ENCODE measurements around the gene OSBPL2. TPM values are rescaled to one million over a fixed set of nuclear protein-coding genes. Genes with fewer than 3 reads are reported as not detected.
A peak's percentile ranks its signal among the peaks of the same experiment; 100 is the strongest.

OSBPL2 gene
- total RNA-seq, 1 donor from 2014 or later, result 28.4 TPM

DNA sequence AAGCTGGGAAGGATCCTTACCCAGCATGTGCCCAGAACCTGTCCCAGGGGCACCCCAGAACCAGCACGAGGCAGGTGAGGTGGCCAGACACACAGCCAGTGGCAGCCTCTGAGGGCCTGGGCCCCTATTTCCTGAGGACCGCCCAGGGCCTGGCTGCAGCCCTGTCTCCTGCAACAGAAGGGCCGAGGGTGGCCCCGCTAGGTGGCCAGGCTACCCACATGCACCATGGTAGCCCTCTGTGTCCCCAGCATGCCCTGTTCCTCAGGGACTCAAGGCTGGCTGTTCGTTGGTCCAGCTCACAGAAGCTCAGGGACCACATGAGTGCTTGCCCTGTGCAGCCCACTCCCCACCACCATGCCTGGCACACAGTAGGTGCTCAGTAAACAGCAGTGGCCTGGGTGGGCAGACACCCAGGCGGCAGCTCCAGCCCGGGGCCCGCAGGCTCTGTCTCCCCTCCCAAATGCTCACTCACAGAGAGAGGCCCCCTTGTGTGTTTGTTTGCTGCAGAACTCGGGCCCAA is 26.5 kb upstream of the OSBPL2 start:
- Histone ChIP-seq H3K4me2 (no peak overlapping the region), H3K4me3 (no peak overlapping the region), H3K9ac (no peak overlapping the region), H4K20me1 (ENCODE audit: low read depth) (peaks cover 3% of the 10 kb centered on the region), H3F3A (ENCODE audit: low read depth) (no peaks in the 10 kb centered on the region), H3K4me1 (peaks cover 5% of the 10 kb centered on the region), H2AFZ (replicated peaks) (no peak overlapping the region), H3K36me3 (no peaks in the 10 kb centered on the region), H3K9me3 (ENCODE audit: low read depth) (no peaks in the 10 kb centered on the region), H3K27ac (no peak overlapping the region), H3K79me2 (ENCODE audit: low read depth) (no peaks in the 10 kb centered on the region), H3K27me3 (peaks cover 22% of the 10 kb centered on the region)
- Mint-ChIP-seq H3K9me3 (no peaks in the 10 kb centered on the region), H3K4me1 (peaks cover 12% of the 10 kb centered on the region), H3K27me3 (ENCODE audit: insufficient read depth, low read depth) (peaks cover 15% of the 10 kb centered on the region), H3K36me3 (no peaks in the 10 kb centered on the region), H3K27ac (no peak overlapping the region), H3K4me3 (no peak overlapping the region)
- no peak for DNase-seq (ENCODE audit: low spot score)
- TF ChIP-seq, protein P1, sequence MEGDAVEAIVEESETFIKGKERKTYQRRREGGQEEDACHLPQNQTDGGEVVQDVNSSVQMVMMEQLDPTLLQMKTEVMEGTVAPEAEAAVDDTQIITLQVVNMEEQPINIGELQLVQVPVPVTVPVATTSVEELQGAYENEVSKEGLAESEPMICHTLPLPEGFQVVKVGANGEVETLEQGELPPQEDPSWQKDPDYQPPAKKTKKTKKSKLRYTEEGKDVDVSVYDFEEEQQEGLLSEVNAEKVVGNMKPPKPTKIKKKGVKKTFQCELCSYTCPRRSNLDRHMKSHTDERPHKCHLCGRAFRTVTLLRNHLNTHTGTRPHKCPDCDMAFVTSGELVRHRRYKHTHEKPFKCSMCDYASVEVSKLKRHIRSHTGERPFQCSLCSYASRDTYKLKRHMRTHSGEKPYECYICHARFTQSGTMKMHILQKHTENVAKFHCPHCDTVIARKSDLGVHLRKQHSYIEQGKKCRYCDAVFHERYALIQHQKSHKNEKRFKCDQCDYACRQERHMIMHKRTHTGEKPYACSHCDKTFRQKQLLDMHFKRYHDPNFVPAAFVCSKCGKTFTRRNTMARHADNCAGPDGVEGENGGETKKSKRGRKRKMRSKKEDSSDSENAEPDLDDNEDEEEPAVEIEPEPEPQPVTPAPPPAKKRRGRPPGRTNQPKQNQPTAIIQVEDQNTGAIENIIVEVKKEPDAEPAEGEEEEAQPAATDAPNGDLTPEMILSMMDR (IDR thresholded peaks at IDR 0.05), result no peak
- TF ChIP-seq EZH2phosphoT487 (IDR thresholded peaks at IDR 0.05), result no peak

DNA sequence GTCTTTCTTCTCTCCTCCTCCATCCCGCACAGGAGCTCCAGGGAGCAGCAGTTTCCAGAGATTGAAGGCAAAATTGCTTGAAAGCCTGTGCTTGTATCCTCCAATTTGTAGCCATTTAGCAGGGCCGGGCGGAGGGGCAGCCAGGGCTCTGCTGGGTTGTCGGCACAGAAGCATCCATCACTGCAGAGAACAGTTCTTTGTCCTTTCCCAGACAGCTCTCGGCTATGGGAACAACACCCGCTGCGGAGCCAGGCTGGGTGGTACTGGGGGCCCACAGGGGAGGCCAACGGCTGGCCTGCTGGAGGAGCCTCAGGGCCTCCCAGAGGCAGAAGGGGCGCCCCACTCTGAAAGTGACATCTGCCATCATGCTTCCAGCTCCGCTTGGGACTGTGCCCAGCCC is 26.0 kb upstream of the OSBPL2 start:
- no peak for TF ChIP-seq EZH2 (IDR thresholded peaks at IDR 0.05)
- TF ChIP-seq, protein P1 (IDR thresholded peaks at IDR 0.05), result no peak
- TF ChIP-seq EZH2phosphoT487 (IDR thresholded peaks at IDR 0.05), result no peak
- peaks cover 27% of the 10 kb centered on the region for H3K27me3 ChIP-seq
- no peak overlapping the region for H3K9ac ChIP-seq
- no peak overlapping the region for H2AFZ ChIP-seq (replicated peaks)
- H3K27ac ChIP-seq, result no peak overlapping the region
- peak overlapping the region; percentile 53 for H3K4me3 Mint-ChIP-seq
- H3K4me3 ChIP-seq, result no peak overlapping the region
- no peaks in the 10 kb centered on the region for H3K79me2 ChIP-seq (ENCODE audit: low read depth)
- H3K27ac Mint-ChIP-seq, result no peak overlapping the region
- H3K4me1 ChIP-seq, result peaks cover 5% of the 10 kb centered on the region
- H3K4me2 ChIP-seq, result no peak overlapping the region
- H3K27me3 Mint-ChIP-seq (ENCODE audit: insufficient read depth, low read depth), result peaks cover 16% of the 10 kb centered on the region
- H3K36me3 Mint-ChIP-seq, result no peaks in the 10 kb centered on the region
- H3K4me1 Mint-ChIP-seq, result peaks cover 8% of the 10 kb centered on the region
- H4K20me1 ChIP-seq (ENCODE audit: low read depth), result peaks cover 5% of the 10 kb centered on the region
- no peaks in the 10 kb centered on the region for H3K9me3 ChIP-seq (ENCODE audit: low read depth)
- no peaks in the 10 kb centered on the region for H3F3A ChIP-seq (ENCODE audit: low read depth)
- H3K36me3 ChIP-seq, result no peaks in the 10 kb centered on the region
- no peaks in the 10 kb centered on the region for H3K9me3 Mint-ChIP-seq
- no peak for DNase-seq (ENCODE audit: low spot score)

DNA sequence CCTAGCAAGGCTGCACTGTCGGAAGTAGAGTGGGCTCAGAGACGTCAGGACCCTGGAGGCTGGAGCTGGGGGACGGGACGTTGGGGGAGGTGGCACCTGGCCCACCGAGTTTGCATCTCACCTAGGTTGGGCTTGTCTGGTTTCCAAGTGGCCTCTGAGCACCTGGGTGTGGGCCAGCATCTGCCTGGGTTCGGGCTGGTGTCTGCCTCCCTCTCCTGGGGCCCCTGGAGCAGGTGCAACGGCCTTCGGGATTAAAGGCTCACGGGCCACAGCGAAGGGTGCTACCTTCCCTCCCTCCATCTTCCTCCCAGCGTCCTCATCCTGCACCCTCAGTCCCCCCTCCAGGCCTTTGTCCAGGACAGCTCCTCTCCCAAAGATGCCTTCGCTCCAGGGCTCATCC is 24.3 kb upstream of the OSBPL2 start:
- Histone ChIP-seq H3K4me2 (no peak overlapping the region), H3K9ac (no peak overlapping the region), H3K4me1 (peaks cover 15% of the 10 kb centered on the region), H3K4me3 (no peak overlapping the region), H3K36me3 (no peaks in the 10 kb centered on the region), H4K20me1 (ENCODE audit: low read depth) (peaks cover 21% of the 10 kb centered on the region), H3K9me3 (ENCODE audit: low read depth) (no peaks in the 10 kb centered on the region), H2AFZ (replicated peaks) (no peak overlapping the region), H3K27ac (no peak overlapping the region), H3F3A (ENCODE audit: low read depth) (peaks cover 9% of the 10 kb centered on the region), H3K27me3 (peaks cover 45% of the 10 kb centered on the region), H3K79me2 (ENCODE audit: low read depth) (no peaks in the 10 kb centered on the region)
- Mint-ChIP-seq H3K4me1 (peaks cover 9% of the 10 kb centered on the region), H3K4me3 (no peak overlapping the region), H3K27me3 (ENCODE audit: insufficient read depth, low read depth) (peaks cover 24% of the 10 kb centered on the region), H3K27ac (no peak overlapping the region), H3K36me3 (no peaks in the 10 kb centered on the region), H3K9me3 (no peaks in the 10 kb centered on the region)
- DNase-seq (ENCODE audit: low spot score), result no peak
- TF ChIP-seq EZH2 (IDR thresholded peaks at IDR 0.05) (no peak), EZH2phosphoT487 (IDR thresholded peaks at IDR 0.05) (no peak)
- TF ChIP-seq, protein P1 (IDR thresholded peaks at IDR 0.05), result no peak

Data from neural progenitor cell (in vitro differentiated cells).